ENCODE measurements around the gene CDK5R2.
A peak's percentile ranks its signal among the peaks of the same experiment; 100 is the strongest.

CDK5R2 gene

GRCh38 chr2:219010162-219010756 lies 50.8 kb downstream of the CDK5R2 start:
- peak in 1 of 2 donors; percentile 15 for DNase-seq

- DNase-seq = no peak
Observed at GRCh38 chr2:219010873-219011272, 51.4 kb downstream of the CDK5R2 start.
